Upper lobe of left lung (tissue), 4 donors: ENCODE results near the gene BPNT1.
"Not testable (repeated sequence)": the region's sequence is repeated elsewhere in the genome, so short reads cannot be mapped to it uniquely, and the experiment has no call there.

Experiments
- EP300 ChIP-seq, 4 donors: sonication (generic); formaldehyde crosslinking; IDR thresholded peaks; one replicate each; pipeline ENCODE4 v1.5.1; 2017; ENCODE audit warnings: antibody characterized with exemption in 4 of 4, control low read depth in 2 of 4
- POLR2A ChIP-seq, 4 donors: fragments of 450-650 bp; IDR thresholded peaks; one replicate each; pipeline ENCODE4 v1.5.1; 2016 to 2017; ENCODE audit warnings: antibody characterized with exemption in 4 of 4, mild to moderate bottlenecking in 2 of 4
- POLR2AphosphoS5 ChIP-seq, 2 donors: sonication (generic); formaldehyde crosslinking; IDR thresholded peaks; one replicate each; pipeline ENCODE4 v1.5.1; 2017; ENCODE audit warnings: antibody characterized with exemption in 2 of 2
- TF ChIP-seq, protein P1 (sequence below), 6 experiments: fragments of 450-650 bp in 4 of 6; fragments of 200-600 bp in 2 of 6; sonication (generic) in 2 of 6; IDR thresholded peaks; one replicate each; pipeline ENCODE4 v1.5.1; 2016 to 2019; ENCODE audit warnings: antibody characterized with exemption in 6 of 6

DNA sequence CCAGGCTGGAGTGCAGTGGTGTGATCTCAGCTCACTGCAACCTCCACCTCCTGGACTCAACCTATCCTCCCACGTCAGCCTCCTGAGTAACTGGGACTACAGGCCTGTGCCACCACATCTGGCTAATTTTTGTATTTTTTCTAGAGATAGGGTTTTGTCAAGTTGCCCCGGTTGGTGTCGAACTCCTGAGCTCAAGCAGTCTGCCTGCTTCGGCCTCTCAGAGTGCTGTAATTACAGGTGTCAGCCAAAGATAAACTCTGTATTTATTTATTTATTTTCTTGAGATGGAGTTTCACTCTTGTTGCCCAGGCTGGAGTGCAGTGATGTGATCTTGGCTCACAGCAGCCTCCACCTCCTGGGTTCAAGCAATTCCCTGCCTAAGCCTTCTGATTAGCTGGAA, 23.0 kb upstream of the BPNT1 start:
- not testable (repeated sequence) for TF ChIP-seq POLR2A, EP300, POLR2AphosphoS5 (IDR thresholded peaks at IDR 0.05)
- TF ChIP-seq, protein P1, sequence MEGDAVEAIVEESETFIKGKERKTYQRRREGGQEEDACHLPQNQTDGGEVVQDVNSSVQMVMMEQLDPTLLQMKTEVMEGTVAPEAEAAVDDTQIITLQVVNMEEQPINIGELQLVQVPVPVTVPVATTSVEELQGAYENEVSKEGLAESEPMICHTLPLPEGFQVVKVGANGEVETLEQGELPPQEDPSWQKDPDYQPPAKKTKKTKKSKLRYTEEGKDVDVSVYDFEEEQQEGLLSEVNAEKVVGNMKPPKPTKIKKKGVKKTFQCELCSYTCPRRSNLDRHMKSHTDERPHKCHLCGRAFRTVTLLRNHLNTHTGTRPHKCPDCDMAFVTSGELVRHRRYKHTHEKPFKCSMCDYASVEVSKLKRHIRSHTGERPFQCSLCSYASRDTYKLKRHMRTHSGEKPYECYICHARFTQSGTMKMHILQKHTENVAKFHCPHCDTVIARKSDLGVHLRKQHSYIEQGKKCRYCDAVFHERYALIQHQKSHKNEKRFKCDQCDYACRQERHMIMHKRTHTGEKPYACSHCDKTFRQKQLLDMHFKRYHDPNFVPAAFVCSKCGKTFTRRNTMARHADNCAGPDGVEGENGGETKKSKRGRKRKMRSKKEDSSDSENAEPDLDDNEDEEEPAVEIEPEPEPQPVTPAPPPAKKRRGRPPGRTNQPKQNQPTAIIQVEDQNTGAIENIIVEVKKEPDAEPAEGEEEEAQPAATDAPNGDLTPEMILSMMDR (IDR thresholded peaks at IDR 0.05): not testable (repeated sequence)
